ENCODE measurements around the gene PNPLA1.

PNPLA1 gene

GRCh38 chr6:36331381-36331780, 61.5 kb downstream of the PNPLA1 start:
- TF ChIP-seq ZC3H10 (CRISPR knock-in tag; IDR thresholded peaks at IDR 0.05) = no peak
- no peak for TF ChIP-seq ESRRG (CRISPR knock-in tag; IDR thresholded peaks at IDR 0.05)
- TF ChIP-seq ARNTL (CRISPR knock-in tag; IDR thresholded peaks at IDR 0.05; ENCODE audit: borderline replicate concordance, low read depth) = no peak
- TF ChIP-seq PATZ1 (CRISPR knock-in tag; IDR thresholded peaks at IDR 0.05; ENCODE audit: borderline replicate concordance) = no peak
- no peak for TF ChIP-seq TSHZ2 (CRISPR knock-in tag; IDR thresholded peaks at IDR 0.05)
- TF ChIP-seq ZFP3 (CRISPR knock-in tag; IDR thresholded peaks at IDR 0.05) = no peak
- no peak for TF ChIP-seq RARB (CRISPR knock-in tag; IDR thresholded peaks at IDR 0.05)
- no peak for TF ChIP-seq TOX (CRISPR knock-in tag; IDR thresholded peaks at IDR 0.05; ENCODE audit: borderline replicate concordance)
- no peak for TF ChIP-seq PPARA (CRISPR knock-in tag; IDR thresholded peaks at IDR 0.05; ENCODE audit: borderline replicate concordance)
- TF ChIP-seq ZNF565 (CRISPR knock-in tag; conservative IDR thresholded peaks at IDR 0.05; ENCODE audit: low read depth) = no peak
- TF ChIP-seq TCF4 (CRISPR knock-in tag; IDR thresholded peaks at IDR 0.05; ENCODE audit: borderline replicate concordance) = no peak
- no peak for ATAC-seq

- TF ChIP-seq ZNF565 (CRISPR knock-in tag; conservative IDR thresholded peaks at IDR 0.05; ENCODE audit: low read depth) = no peak
- TF ChIP-seq SNAI2 (CRISPR knock-in tag; IDR thresholded peaks at IDR 0.05) = no peak
- TF ChIP-seq ESRRG (CRISPR knock-in tag; IDR thresholded peaks at IDR 0.05) = no peak
- no peak for TF ChIP-seq ZC3H10 (CRISPR knock-in tag; IDR thresholded peaks at IDR 0.05)
- no peak for TF ChIP-seq ZNF8 (CRISPR knock-in tag; IDR thresholded peaks at IDR 0.05)
- TF ChIP-seq PATZ1 (CRISPR knock-in tag; IDR thresholded peaks at IDR 0.05; ENCODE audit: borderline replicate concordance) = no peak
- no peak for TF ChIP-seq ZNF70 (CRISPR knock-in tag; IDR thresholded peaks at IDR 0.05)
- TF ChIP-seq PPARA (CRISPR knock-in tag; IDR thresholded peaks at IDR 0.05; ENCODE audit: borderline replicate concordance) = no peak
- TF ChIP-seq POU6F1 (CRISPR knock-in tag; IDR thresholded peaks at IDR 0.05; ENCODE audit: borderline replicate concordance, low read depth) = no peak
- no peak for ATAC-seq
Measured at GRCh38 chr6:36333171-36333895, 63.5 kb downstream of the PNPLA1 start.

GRCh38 chr6:36333931-36334725, 64.3 kb downstream of the PNPLA1 start:
- TF ChIP-seq ARNTL (CRISPR knock-in tag; IDR thresholded peaks at IDR 0.05; ENCODE audit: borderline replicate concordance, low read depth) = no peak
- no peak for TF ChIP-seq ISL1 (CRISPR knock-in tag; IDR thresholded peaks at IDR 0.05)
- no peak for TF ChIP-seq ZFP30 (CRISPR knock-in tag; IDR thresholded peaks at IDR 0.05)
- no peak for TF ChIP-seq POU6F1 (CRISPR knock-in tag; IDR thresholded peaks at IDR 0.05; ENCODE audit: borderline replicate concordance, low read depth)
- no peak for TF ChIP-seq OSR1 (CRISPR knock-in tag; IDR thresholded peaks at IDR 0.05)
- no peak for TF ChIP-seq ZC3H10 (CRISPR knock-in tag; IDR thresholded peaks at IDR 0.05)
- TF ChIP-seq ZNF70 (CRISPR knock-in tag; IDR thresholded peaks at IDR 0.05) = no peak
- no peak for TF ChIP-seq TCF4 (CRISPR knock-in tag; IDR thresholded peaks at IDR 0.05; ENCODE audit: borderline replicate concordance)
- no peak for TF ChIP-seq TSHZ2 (CRISPR knock-in tag; IDR thresholded peaks at IDR 0.05)
- TF ChIP-seq TOX (CRISPR knock-in tag; IDR thresholded peaks at IDR 0.05; ENCODE audit: borderline replicate concordance) = no peak
- TF ChIP-seq CREB5 (CRISPR knock-in tag; IDR thresholded peaks at IDR 0.05; ENCODE audit: low read depth) = no peak
- TF ChIP-seq ZNF565 (CRISPR knock-in tag; conservative IDR thresholded peaks at IDR 0.05; ENCODE audit: low read depth) = no peak
- TF ChIP-seq PPARA (CRISPR knock-in tag; IDR thresholded peaks at IDR 0.05; ENCODE audit: borderline replicate concordance) = no peak
- no peak for TF ChIP-seq ESRRG (CRISPR knock-in tag; IDR thresholded peaks at IDR 0.05)
- TF ChIP-seq ZFP3 (CRISPR knock-in tag; IDR thresholded peaks at IDR 0.05) = no peak
- ATAC-seq = no peak
